PC-3 (cell line): ENCODE data around the gene KRTCAP2. TPM values are rescaled to one million over a fixed set of nuclear protein-coding genes. Genes with fewer than 3 reads are reported as not detected.

ENCODE experiments used
- ATAC-seq: fragments of 200-7000 bp; cut with Tn5 transposase; 2 replicates; pipeline ENCODE4 v1.9.1; 2020; ENCODE audit warnings: mild to moderate bottlenecking, moderate library complexity
- BruUV-seq: library from RNA; stranded (reverse); fragments of 400-500 nt; replicated peaks from 2 replicates; lab custom pipeline; 2021; lab: Mats Ljungman, UMichigan
- CTCF ChIA-PET: fragments of 300-600 bp; sonication (Branson Sonifier 250); formaldehyde crosslinking; loops from one replicate; lab custom pipeline; 2022; ENCODE audit warnings: antibody characterized with exemption; lab: Charles Lee
- POLR2A ChIA-PET: fragments of 300-600 bp; sonication (Branson Sonifier 250); formaldehyde crosslinking; loops from one replicate; lab custom pipeline; 2022; ENCODE audit warnings: antibody characterized with exemption; ENCODE audit not compliant: unreplicated experiment; lab: Charles Lee
- DNase-seq: peaks from one replicate; pipeline ENCODE4 v3.0.0-alpha.2; 2015
- H2AFZ ChIP-seq: fragments of 300-600 bp; sonication (generic); 2 replicates; pipeline ENCODE4 v1.6.0; 2016; ENCODE audit warnings: antibody characterized with exemption, low read length
- H3F3A ChIP-seq: fragments of 300-600 bp; sonication (generic); one replicate; pipeline ENCODE4 v1.6.0; 2017; ENCODE audit warnings: antibody characterized with exemption, low read length, control low read depth, mild to moderate bottlenecking; ENCODE audit not compliant: unreplicated experiment
- H3K27ac ChIP-seq: fragments of 300-600 bp; sonication (generic); 2 replicates; pipeline ENCODE4 v1.5.1; 2016; ENCODE audit warnings: mild to moderate bottlenecking, low read length
- H3K27me3 ChIP-seq: fragments of 300-600 bp; sonication (generic); 2 replicates; pipeline ENCODE4 v1.6.1; 2016; ENCODE audit warnings: low read length, mixed read lengths
- H3K36me3 ChIP-seq: fragments of 300-600 bp; sonication (generic); 2 replicates; pipeline ENCODE4 v1.6.1; 2016; ENCODE audit warnings: low read depth, mixed run types, low read length, mixed read lengths
- H3K4me1 ChIP-seq: fragments of 300-600 bp; sonication (generic); 2 replicates; pipeline ENCODE4 v1.5.1; 2016; ENCODE audit warnings: low read length; ENCODE audit not compliant: insufficient read depth
- H3K4me2 ChIP-seq: fragments of 300-600 bp; sonication (generic); 2 replicates; pipeline ENCODE4 v1.6.0; 2016; ENCODE audit warnings: low read length
- H3K4me3 ChIP-seq: fragments of 300-600 bp; sonication (generic); 2 replicates; pipeline ENCODE4 v1.5.1; 2016; ENCODE audit warnings: mild to moderate bottlenecking, low read length, mixed read lengths
- H3K79me2 ChIP-seq: fragments of 300-600 bp; sonication (generic); 2 replicates; pipeline ENCODE4 v1.6.1; 2017; ENCODE audit warnings: low read length, mixed read lengths
- H3K9ac ChIP-seq: fragments of 300-600 bp; sonication (generic); 2 replicates; pipeline ENCODE4 v1.6.0; 2016; ENCODE audit warnings: mild to moderate bottlenecking, low read length
- H3K9me2 ChIP-seq: fragments of 300-600 bp; sonication (generic); replicated peaks from 2 replicates; pipeline ENCODE4 v1.6.1; 2016; ENCODE audit warnings: mixed run types, low read length, mixed read lengths
- H3K9me3 ChIP-seq: fragments of 300-600 bp; sonication (generic); 2 replicates; pipeline ENCODE4 v1.6.1; 2016; ENCODE audit warnings: low read length, mixed read lengths
- H4K20me1 ChIP-seq: fragments of 300-600 bp; sonication (generic); 2 replicates; pipeline ENCODE4 v1.6.1; 2016; ENCODE audit warnings: low read length, mixed read lengths
- CTCF ChIP-seq: fragments of 300-600 bp; sonication (generic); conservative IDR thresholded peaks from 2 replicates; pipeline ENCODE4 v1.5.1; 2017; ENCODE audit warnings: antibody characterized with exemption, low read depth, mild to moderate bottlenecking, low read length
- EZH2 ChIP-seq: fragments of 300-600 bp; sonication (generic); IDR thresholded peaks from one replicate; pipeline ENCODE4 v1.6.1; 2017; ENCODE audit warnings: antibody characterized with exemption, mild to moderate bottlenecking, low read length; ENCODE audit not compliant: unreplicated experiment
- EZH2phosphoT487 ChIP-seq: fragments of 300-600 bp; sonication (generic); IDR thresholded peaks from 2 replicates; pipeline ENCODE4 v1.6.1; 2018; ENCODE audit warnings: mild to moderate bottlenecking, antibody characterized with exemption, low read length, borderline replicate concordance
- intact Hi-C: fragments of 100-400 bp; cut with micrococcal nuclease; formaldehyde crosslinking; loops from 2 replicates; pipeline ENCODE4 v1.9.0; 2023
- total RNA-seq: library from RNA; depleted of rRNA; stranded (reverse); fragments of >200 nt; gene quantifications from 2 replicates; pipeline ENCODE4 v1.2.3, GENCODE V29; 2014

The KRTCAP2 gene
- total RNA-seq, 1 experiment from 2014 or later: 241 TPM

DNA sequence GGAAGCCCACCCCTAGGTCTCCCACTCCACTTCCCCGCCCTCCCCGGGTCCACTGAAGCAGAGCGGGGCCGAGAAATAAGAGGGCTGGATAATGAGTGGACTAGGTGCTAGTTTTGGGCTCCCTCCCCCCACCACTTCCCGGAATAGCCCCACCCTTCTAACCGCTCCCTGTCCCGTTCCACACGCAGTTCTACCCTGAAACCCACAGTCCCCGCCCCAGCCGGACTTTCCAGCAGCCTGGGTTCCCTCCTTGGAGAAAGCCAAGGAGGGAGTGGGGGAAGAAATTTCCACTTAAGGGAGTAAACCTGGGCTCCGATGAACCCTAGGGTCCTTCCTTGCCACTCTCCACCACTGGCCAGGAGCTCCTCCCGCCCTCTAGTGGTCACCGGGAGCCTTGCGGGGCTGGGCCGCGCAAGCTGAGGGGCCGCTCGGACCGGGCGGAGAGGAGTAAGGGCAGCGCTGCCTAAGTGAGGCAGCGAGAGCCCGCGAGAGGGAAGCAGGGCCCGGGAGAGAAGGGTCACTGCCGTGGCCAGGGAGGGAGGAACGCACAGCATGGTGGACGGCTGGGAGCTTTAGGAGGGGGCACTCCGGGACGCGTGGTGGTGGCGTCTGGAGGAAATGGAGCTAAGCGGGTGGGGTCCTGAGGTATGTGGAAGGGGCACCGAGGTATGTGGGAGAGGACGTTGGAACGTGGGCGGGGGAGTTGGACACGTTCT lies 20.3 kb upstream of the KRTCAP2 start:
- peaks cover 4% of the 10 kb centered on the region; the same call in 1 of the 2 replicates for H3K36me3 ChIP-seq
- DNase-seq (peak; percentile 96), ATAC-seq (peak; percentile 82)
- peak overlapping the region; percentile 55 for H3K9ac ChIP-seq
- no peaks in the 10 kb centered on the region for H3K9me2 ChIP-seq
- H3K27ac ChIP-seq: peak overlapping the region; percentile 75
- CTCF ChIA-PET: interaction anchor here (0.6 to 2.7 kb wide), 8 partner anchors 14 to 43 kb away, joined by 4 to 25 read pairs (median 8); partner anchors contain the start of genes KRTCAP2, MTX1 and THBS3
- BruUV-seq: TSS peak; percentile 62
- H3K4me3 ChIP-seq: peak overlapping the region; percentile 70
- H3K4me2 ChIP-seq: peak overlapping the region; percentile 91
- intact Hi-C loops: loop anchor here (2.0 to 5.0 kb wide), 2 partner anchors 17 to 34 kb away; no protein-coding TSS in a partner anchor
- peak overlapping the region; percentile 96 for H2AFZ ChIP-seq
- peaks cover 27% of the 10 kb centered on the region for H3K4me1 ChIP-seq
- H3K27me3 ChIP-seq: no peaks in the 10 kb centered on the region
- POLR2A ChIA-PET: interaction anchor here (0.6 to 2.1 kb wide), 4 partner anchors 13 to 129 kb away, joined by 3 to 8 read pairs (median 6); partner anchors contain the start of genes KRTCAP2 and MTX1
- TF ChIP-seq EZH2phosphoT487 (no peak), CTCF (peak; percentile 99)
- H4K20me1 ChIP-seq: no peaks in the 10 kb centered on the region
- H3K79me2 ChIP-seq: peaks cover 4% of the 10 kb centered on the region; the same call in 1 of the 2 replicates
- no peaks in the 10 kb centered on the region for H3K9me3 ChIP-seq
- no peaks in the 10 kb centered on the region for H3F3A ChIP-seq

DNA sequence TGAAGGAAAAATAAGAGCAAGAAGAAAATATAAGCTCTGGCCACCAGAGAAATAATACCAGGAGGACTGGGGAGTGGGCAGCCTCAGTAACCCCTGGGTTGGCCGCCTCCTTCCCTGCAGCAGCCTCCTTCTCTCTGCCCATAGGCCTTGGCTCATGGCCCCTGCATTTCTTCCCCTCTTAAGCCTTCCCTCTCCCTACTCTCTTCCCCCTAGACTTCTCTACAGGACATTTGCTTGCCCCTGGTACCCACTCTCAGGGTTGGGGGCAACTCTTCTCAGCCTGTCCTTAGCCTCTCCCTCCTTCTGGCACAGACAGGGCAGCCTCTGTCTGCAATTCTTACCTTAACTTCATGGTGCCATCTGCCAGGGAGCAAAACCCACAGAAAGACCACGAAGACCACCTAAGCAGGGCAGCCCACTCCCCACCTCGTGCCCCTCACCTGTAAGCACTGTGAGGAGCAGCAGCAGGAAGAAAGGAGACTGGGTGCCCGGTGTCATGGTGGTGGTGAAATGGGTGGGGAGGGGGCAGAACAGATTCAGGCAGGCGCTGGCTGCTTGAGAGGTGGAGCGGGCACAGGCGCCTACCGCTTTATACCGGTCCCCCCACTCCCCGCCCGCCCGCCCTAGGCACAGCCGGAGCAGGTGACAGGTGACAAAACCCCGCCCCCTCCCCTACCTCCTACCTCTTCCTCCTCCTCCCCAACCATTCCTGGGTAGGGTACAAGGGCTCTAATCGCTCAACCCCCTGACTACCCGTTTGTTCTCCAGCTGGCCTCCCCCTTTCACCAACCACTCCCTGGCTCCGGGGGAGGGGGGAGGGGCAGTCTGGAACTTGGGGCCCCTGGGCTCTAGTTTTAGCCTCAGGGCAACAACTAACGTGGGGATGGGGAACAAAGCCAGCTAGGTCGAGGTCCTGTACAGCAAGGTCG lies 19.5 kb upstream of the KRTCAP2 start:
- Histone ChIP-seq H3K9me2 (no peaks in the 10 kb centered on the region), H3K4me2 (peak overlapping the region; percentile 91), H4K20me1 (no peaks in the 10 kb centered on the region), H3K9me3 (no peaks in the 10 kb centered on the region), H3F3A (no peaks in the 10 kb centered on the region), H3K4me3 (peak overlapping the region; percentile 70), H2AFZ (peak overlapping the region; percentile 96), H3K79me2 (peaks cover 4% of the 10 kb centered on the region; the same call in 1 of the 2 replicates), H3K9ac (peak overlapping the region; percentile 55), H3K27ac (peak overlapping the region; percentile 75), H3K27me3 (no peaks in the 10 kb centered on the region), H3K4me1 (peaks cover 27% of the 10 kb centered on the region), H3K36me3 (peaks cover 4% of the 10 kb centered on the region; the same call in 1 of the 2 replicates)
- ChIA-PET CTCF (interaction anchor here (0.6 to 2.7 kb wide), 6 partner anchors 15 to 44 kb away, joined by 4 to 25 read pairs (median 8); partner anchors contain the start of genes KRTCAP2, MTX1 and THBS3), POLR2A (interaction anchor here (1.2 to 2.1 kb wide), 2 partner anchors 16 to 130 kb away, joined by 3 to 8 read pairs; partner anchors contain the start of gene MTX1)
- BruUV-seq: no TSS peak
- intact Hi-C loops: loop anchor here (2.0 to 5.0 kb wide), 2 partner anchors 16 to 35 kb away; no protein-coding TSS in a partner anchor
- ATAC-seq (peak; percentile 3), DNase-seq (peak; percentile 46)
- TF ChIP-seq EZH2phosphoT487: no peak
- no peak for TF ChIP-seq EZH2
- no peak for TF ChIP-seq CTCF
